SK-N-SH treated with all-trans-retinoic acid at 6 μM for 48 hours (cell line): ENCODE measurements around the gene TMEM238L.
A peak's percentile ranks its signal among the peaks of the same experiment; 100 is the strongest.

ENCODE experiments used
- ATAC-seq: fragments of 200-7000 bp; cut with Tn5 transposase; 3 replicates; pipeline ENCODE4 v1.9.1; 2020; ENCODE audit warnings: mild to moderate bottlenecking, moderate library complexity
- ARNTL ChIP-seq: fragments of 450-650 bp; formaldehyde crosslinking; IDR thresholded peaks from 2 replicates; pipeline ENCODE4 v1.5.0; 2020; ENCODE audit warnings: low read depth, mild to moderate bottlenecking, moderate library complexity, borderline replicate concordance
- BACH2 ChIP-seq: fragments of 250-450 bp; sonication (Bioruptor Pico); IDR thresholded peaks from 2 replicates; pipeline ENCODE4 v1.9.0; 2021; ENCODE audit warnings: mild to moderate bottlenecking, borderline replicate concordance
- CSDC2 ChIP-seq: fragments of 250-450 bp; sonication (Bioruptor Pico); IDR thresholded peaks from 2 replicates; pipeline ENCODE4 v1.5.0; 2020; ENCODE audit warnings: mild to moderate bottlenecking, moderate library complexity
- ESRRG ChIP-seq: fragments of 250-450 bp; sonication (Bioruptor Pico); IDR thresholded peaks from 2 replicates; pipeline ENCODE4 v1.6.1; 2021; ENCODE audit warnings: mild to moderate bottlenecking
- GLIS3 ChIP-seq: fragments of 250-450 bp; sonication (Bioruptor Pico); IDR thresholded peaks from 2 replicates; pipeline ENCODE4 v1.5.0; 2020; ENCODE audit warnings: mild to moderate bottlenecking, moderate library complexity
- ISL1 ChIP-seq: fragments of 250-450 bp; sonication (Bioruptor Pico); IDR thresholded peaks from 2 replicates; pipeline ENCODE4 v2.1.2; 2022; ENCODE audit warnings: mild to moderate bottlenecking, moderate library complexity
- OSR1 ChIP-seq: fragments of 250-450 bp; sonication (Bioruptor Pico); IDR thresholded peaks from 2 replicates; pipeline ENCODE4 v1.8.0; 2022; ENCODE audit warnings: moderate library complexity, mild to moderate bottlenecking, inconsistent platforms
- PPARA ChIP-seq: fragments of 250-450 bp; sonication (Bioruptor Pico); IDR thresholded peaks from 2 replicates; pipeline ENCODE4 v1.5.0; 2020; ENCODE audit warnings: mild to moderate bottlenecking, borderline replicate concordance
- RARB ChIP-seq: fragments of 250-450 bp; sonication (Bioruptor Pico); IDR thresholded peaks from 2 replicates; pipeline ENCODE4 v1.8.0; 2021; ENCODE audit warnings: mild to moderate bottlenecking, moderate library complexity
- SNAI2 ChIP-seq: fragments of 250-450 bp; sonication (Bioruptor Pico); IDR thresholded peaks from 2 replicates; pipeline ENCODE4 v1.5.0; 2020; ENCODE audit warnings: mild to moderate bottlenecking, moderate library complexity
- TCF4 ChIP-seq: fragments of 250-450 bp; sonication (Bioruptor Pico); IDR thresholded peaks from 2 replicates; pipeline ENCODE4 v1.8.0; 2021; ENCODE audit warnings: mild to moderate bottlenecking, moderate library complexity, borderline replicate concordance
- TOX ChIP-seq: fragments of 250-450 bp; sonication (Bioruptor Pico); IDR thresholded peaks from 2 replicates; pipeline ENCODE4 v1.8.0; 2021; ENCODE audit warnings: mild to moderate bottlenecking, moderate library complexity, borderline replicate concordance
- ZC3H10 ChIP-seq: fragments of 250-450 bp; sonication (Bioruptor Pico); IDR thresholded peaks from 2 replicates; pipeline ENCODE4 v1.5.1; 2021; ENCODE audit warnings: mild to moderate bottlenecking, moderate library complexity
- ZFP3 ChIP-seq: fragments of 250-450 bp; sonication (Bioruptor Pico); IDR thresholded peaks from 2 replicates; pipeline ENCODE4 v1.5.0; 2020; ENCODE audit warnings: mild to moderate bottlenecking, moderate library complexity
- ZFP30 ChIP-seq: fragments of 450-650 bp; formaldehyde crosslinking; IDR thresholded peaks from 2 replicates; pipeline ENCODE4 v1.5.0; 2022; ENCODE audit warnings: mild to moderate bottlenecking, moderate library complexity
- ZNF565 ChIP-seq: fragments of 450-650 bp; formaldehyde crosslinking; conservative IDR thresholded peaks from 2 replicates; pipeline ENCODE4 v1.5.0; 2020; ENCODE audit warnings: low read depth, mild to moderate bottlenecking, moderate library complexity
- ZNF70 ChIP-seq: fragments of 450-650 bp; formaldehyde crosslinking; IDR thresholded peaks from 2 replicates; pipeline ENCODE4 v1.5.0; 2020; ENCODE audit warnings: mild to moderate bottlenecking, moderate library complexity
- ZNF8 ChIP-seq: fragments of 450-650 bp; formaldehyde crosslinking; IDR thresholded peaks from 2 replicates; pipeline ENCODE4 v1.5.0; 2020; ENCODE audit warnings: mild to moderate bottlenecking, moderate library complexity
- TF ChIP-seq, protein P1 (sequence below): fragments of 250-450 bp; sonication (Bioruptor Pico); IDR thresholded peaks from 2 replicates; pipeline ENCODE4 v1.5.0; 2020; ENCODE audit warnings: mild to moderate bottlenecking, moderate library complexity
- TF ChIP-seq, protein P2 (sequence below): fragments of 250-450 bp; sonication (Bioruptor Pico); IDR thresholded peaks from 2 replicates; pipeline ENCODE4 v1.5.1; 2021; ENCODE audit warnings: mild to moderate bottlenecking, moderate library complexity

TMEM238L gene

DNA sequence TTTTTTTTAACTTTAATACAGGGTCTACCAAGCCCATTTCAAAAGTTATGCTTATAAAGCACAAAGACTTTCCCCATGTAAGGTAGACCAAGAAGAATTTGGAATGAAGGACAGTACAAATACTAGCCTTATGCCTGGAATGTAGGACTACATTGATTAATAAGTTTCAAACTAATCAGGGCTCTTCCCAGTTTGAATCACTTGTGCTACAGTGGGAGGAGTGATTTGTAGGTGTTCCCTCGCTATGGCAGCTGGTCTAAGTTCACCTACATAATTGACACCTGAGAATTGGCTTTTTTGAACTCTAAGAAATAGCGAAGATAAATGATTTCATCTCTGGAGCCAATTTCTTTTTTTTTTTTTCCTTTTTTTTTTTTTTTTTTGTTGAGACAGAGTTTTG lies 18.6 kb downstream of the TMEM238L start:
- ATAC-seq = no peak

DNA sequence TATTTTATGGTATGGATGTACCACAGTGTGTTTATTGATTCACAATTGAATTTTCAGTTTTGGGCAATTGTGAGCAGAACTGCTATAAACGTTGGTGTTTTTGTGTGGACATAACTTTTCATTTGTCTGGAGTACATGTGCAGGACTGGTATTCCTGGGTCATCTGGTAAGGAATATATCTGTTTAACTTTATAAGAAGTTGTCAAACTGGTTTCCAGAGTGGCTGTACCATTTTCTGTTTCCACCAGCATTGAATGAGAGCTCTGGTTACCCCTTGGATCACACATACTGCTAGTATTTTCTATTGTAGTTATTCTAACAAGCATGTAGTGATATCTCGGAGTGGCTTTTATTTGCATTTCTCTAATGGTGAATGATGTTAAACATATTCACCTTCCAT lies 24.3 kb downstream of the TMEM238L start:
- TF ChIP-seq ZNF8 (CRISPR knock-in tag) = peak; percentile 40; the same call in 1 of the 2 replicates
- TF ChIP-seq ISL1 = no peak
- ATAC-seq = no peak

More for the DNA sequence above, 18.6 kb downstream of the TMEM238L start:
- TF ChIP-seq RARB (CRISPR knock-in tag) (no peak), TOX (CRISPR knock-in tag) (no peak), CSDC2 (no peak), ZC3H10 (CRISPR knock-in tag) (no peak), OSR1 (CRISPR knock-in tag) (no peak), BACH2 (CRISPR knock-in tag) (no peak), TCF4 (CRISPR knock-in tag) (no peak), ESRRG (CRISPR knock-in tag) (no peak), SNAI2 (no peak), GLIS3 (CRISPR knock-in tag) (no peak), ZNF8 (CRISPR knock-in tag) (no peak), ARNTL (CRISPR knock-in tag) (no peak)
- TF ChIP-seq, protein P1, sequence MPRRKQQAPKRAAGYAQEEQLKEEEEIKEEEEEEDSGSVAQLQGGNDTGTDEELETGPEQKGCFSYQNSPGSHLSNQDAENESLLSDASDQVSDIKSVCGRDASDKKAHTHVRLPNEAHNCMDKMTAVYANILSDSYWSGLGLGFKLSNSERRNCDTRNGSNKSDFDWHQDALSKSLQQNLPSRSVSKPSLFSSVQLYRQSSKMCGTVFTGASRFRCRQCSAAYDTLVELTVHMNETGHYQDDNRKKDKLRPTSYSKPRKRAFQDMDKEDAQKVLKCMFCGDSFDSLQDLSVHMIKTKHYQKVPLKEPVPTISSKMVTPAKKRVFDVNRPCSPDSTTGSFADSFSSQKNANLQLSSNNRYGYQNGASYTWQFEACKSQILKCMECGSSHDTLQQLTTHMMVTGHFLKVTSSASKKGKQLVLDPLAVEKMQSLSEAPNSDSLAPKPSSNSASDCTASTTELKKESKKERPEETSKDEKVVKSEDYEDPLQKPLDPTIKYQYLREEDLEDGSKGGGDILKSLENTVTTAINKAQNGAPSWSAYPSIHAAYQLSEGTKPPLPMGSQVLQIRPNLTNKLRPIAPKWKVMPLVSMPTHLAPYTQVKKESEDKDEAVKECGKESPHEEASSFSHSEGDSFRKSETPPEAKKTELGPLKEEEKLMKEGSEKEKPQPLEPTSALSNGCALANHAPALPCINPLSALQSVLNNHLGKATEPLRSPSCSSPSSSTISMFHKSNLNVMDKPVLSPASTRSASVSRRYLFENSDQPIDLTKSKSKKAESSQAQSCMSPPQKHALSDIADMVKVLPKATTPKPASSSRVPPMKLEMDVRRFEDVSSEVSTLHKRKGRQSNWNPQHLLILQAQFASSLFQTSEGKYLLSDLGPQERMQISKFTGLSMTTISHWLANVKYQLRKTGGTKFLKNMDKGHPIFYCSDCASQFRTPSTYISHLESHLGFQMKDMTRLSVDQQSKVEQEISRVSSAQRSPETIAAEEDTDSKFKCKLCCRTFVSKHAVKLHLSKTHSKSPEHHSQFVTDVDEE (CRISPR knock-in tag) = no peak

DNA sequence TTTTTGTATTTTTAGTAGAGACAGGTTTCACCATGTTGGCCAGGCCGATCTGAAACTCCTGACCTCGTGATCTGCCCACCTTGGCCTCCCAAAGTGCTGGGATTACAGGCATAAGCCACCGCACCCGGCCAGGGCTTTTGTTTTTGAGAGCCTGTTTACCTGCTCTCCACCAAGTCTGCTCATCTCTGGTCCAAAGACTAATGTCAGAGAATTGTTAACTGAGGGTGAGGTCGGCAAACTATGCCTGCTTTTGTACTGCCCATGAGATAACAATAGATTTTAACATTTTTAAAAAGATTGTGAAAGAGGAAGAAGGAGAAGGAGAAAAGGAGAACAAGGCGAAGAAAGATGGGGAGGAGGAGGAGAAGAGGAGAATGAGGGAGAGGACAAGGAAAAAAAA lies 26.0 kb downstream of the TMEM238L start:
- ATAC-seq = no peak
- TF ChIP-seq ARNTL (CRISPR knock-in tag) (no peak), ZC3H10 (CRISPR knock-in tag) (no peak), TOX (CRISPR knock-in tag) (no peak), ZNF8 (CRISPR knock-in tag) (no peak), BACH2 (CRISPR knock-in tag) (no peak), TCF4 (CRISPR knock-in tag) (no peak), ZFP3 (CRISPR knock-in tag) (no peak), OSR1 (CRISPR knock-in tag) (no peak), PPARA (CRISPR knock-in tag) (no peak), ESRRG (CRISPR knock-in tag) (no peak), ZNF565 (CRISPR knock-in tag) (no peak), RARB (CRISPR knock-in tag) (no peak)

DNA sequence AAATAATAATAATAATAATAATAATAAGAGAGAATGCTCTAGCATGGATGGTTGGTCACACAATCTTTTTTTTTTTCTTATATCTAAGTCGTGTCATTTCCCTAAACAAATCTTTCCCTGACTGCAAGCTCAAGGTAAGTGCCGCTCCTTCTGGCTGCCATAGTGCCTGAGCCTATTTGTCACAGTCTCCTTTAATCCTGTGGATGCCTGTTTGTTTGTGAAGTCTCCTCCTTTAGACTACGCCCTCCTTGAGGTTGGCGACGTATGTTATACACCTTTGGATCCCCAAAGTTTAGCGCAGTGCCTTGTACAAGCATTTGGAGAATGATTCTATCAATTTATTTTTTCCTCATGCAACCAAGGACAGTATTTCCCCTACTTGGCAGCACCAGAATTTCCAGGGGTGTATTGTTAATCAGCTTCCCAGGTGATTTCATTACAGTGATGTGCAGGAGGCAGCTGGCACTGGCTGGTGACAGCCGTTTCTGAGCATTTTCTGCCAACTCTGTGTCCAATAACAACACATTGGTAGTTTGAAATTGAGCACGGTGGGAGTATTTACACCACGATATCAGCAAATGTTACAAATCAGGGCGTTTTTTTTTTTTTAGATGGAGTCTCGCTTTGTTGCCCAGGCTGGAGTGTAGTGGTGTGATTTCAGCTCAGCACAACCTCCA lies 26.6 kb downstream of the TMEM238L start:
- ATAC-seq = no peak
- TF ChIP-seq TCF4 (CRISPR knock-in tag) (no peak), ZNF565 (CRISPR knock-in tag) (no peak), ISL1 (no peak), ZC3H10 (CRISPR knock-in tag) (no peak), GLIS3 (CRISPR knock-in tag) (no peak), ZFP3 (CRISPR knock-in tag) (no peak), ZNF8 (CRISPR knock-in tag) (no peak), PPARA (CRISPR knock-in tag) (no peak), ESRRG (CRISPR knock-in tag) (no peak), ZFP30 (CRISPR knock-in tag) (no peak), ZNF70 (CRISPR knock-in tag) (no peak), OSR1 (CRISPR knock-in tag) (no peak)
- TF ChIP-seq, protein P2, sequence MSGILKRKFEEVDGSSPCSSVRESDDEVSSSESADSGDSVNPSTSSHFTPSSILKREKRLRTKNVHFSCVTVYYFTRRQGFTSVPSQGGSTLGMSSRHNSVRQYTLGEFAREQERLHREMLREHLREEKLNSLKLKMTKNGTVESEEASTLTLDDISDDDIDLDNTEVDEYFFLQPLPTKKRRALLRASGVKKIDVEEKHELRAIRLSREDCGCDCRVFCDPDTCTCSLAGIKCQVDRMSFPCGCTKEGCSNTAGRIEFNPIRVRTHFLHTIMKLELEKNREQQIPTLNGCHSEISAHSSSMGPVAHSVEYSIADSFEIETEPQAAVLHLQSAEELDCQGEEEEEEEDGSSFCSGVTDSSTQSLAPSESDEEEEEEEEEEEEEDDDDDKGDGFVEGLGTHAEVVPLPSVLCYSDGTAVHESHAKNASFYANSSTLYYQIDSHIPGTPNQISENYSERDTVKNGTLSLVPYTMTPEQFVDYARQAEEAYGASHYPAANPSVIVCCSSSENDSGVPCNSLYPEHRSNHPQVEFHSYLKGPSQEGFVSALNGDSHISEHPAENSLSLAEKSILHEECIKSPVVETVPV = no peak
- TF ChIP-seq, protein P1 (CRISPR knock-in tag) = no peak
